HCT116 (cell line): Measurements from ENCODE around the gene FMN1. TPM values are rescaled to one million over a fixed set of nuclear protein-coding genes. Genes with fewer than 3 reads are reported as not detected.

Experiments used
- ATAC-seq: fragments of 200-7000 bp; cut with Tn5 transposase; 2 replicates; pipeline ENCODE4 v1.9.1; 2020; ENCODE audit warnings: mild to moderate bottlenecking, moderate library complexity
- BruUV-seq: library from RNA; stranded (reverse); fragments of 400-500 nt; replicated peaks from 2 replicates; lab custom pipeline; 2021; lab: Mats Ljungman, UMichigan
- CTCF ChIA-PET: fragments of 300-600 bp; sonication (Branson Sonifier 250); formaldehyde crosslinking; loops from one replicate; lab custom pipeline; 2021; ENCODE audit warnings: antibody characterized with exemption; lab: Charles Lee
- POLR2A ChIA-PET: fragments of 300-600, 350-600 bp; sonication (Branson Sonifier 250); formaldehyde crosslinking; loops from one replicate; lab custom pipeline; 2021; ENCODE audit warnings: antibody characterized with exemption; lab: Charles Lee
- RAD21 ChIA-PET, 2 experiments: fragments of 300-600 bp; sonication (Branson Sonifier 250); formaldehyde crosslinking; loops; one replicate each; lab custom pipeline; 2023; ENCODE audit warnings: low total read pairs in 2 of 2; ENCODE audit not compliant: uncharacterized antibody in 2 of 2, unreplicated experiment in 2 of 2, low non-redundant PET in 1 of 2; lab: Charles Lee
- DNase-seq: peaks from one replicate; pipeline ENCODE4 v3.0.0-alpha.2; 2010; ENCODE audit warnings: low read depth, low spot score
- H2AFZ ChIP-seq: fragments of 200-600 bp; shearing (Covaris generic), sonication (generic); 2 replicates; pipeline ENCODE4 v1.6.1; 2017; ENCODE audit warnings: low read depth, mixed run types, mixed read lengths, antibody characterized with exemption, low read length; ENCODE audit not compliant: poor library complexity, severe bottlenecking
- H3K27ac ChIP-seq: 2 replicates; pipeline ENCODE4 v1.5.1; 2012; ENCODE audit warnings: low read depth, low read length
- H3K27me3 ChIP-seq: fragments of 200-600 bp; sonication (generic); 2 replicates; pipeline ENCODE4 v1.6.1; 2016; ENCODE audit warnings: mixed run types, low read length, mixed read lengths; ENCODE audit not compliant: insufficient read depth
- H3K36me3 ChIP-seq, 2 experiments: fragments of 200-500 bp in 1 of 2; fragments of 200-600 bp in 1 of 2; sonication (Bioruptor generic) in 1 of 2; sonication (generic) in 1 of 2; 2 replicates each; pipeline versions ENCODE4 v1.5.1 to v1.6.1; 2014 to 2016; ENCODE audit warnings: low read length in 2 of 2, inconsistent platforms in 1 of 2, mixed read lengths in 1 of 2, mixed run types in 1 of 2; ENCODE audit not compliant: insufficient read depth in 2 of 2, control insufficient read depth in 1 of 2
- H3K4me1 ChIP-seq, 2 experiments: fragments of 200-600 bp in 1 of 2; sonication (generic) in 1 of 2; 2 replicates each; pipeline versions ENCODE4 v1.5.1 to v1.6.1; 2012 to 2017; ENCODE audit warnings: low read length in 2 of 2, inconsistent platforms in 1 of 2, mild to moderate bottlenecking in 1 of 2, mixed read lengths in 1 of 2, mixed run types in 1 of 2, moderate library complexity in 1 of 2; ENCODE audit not compliant: insufficient read depth in 2 of 2, control insufficient read depth in 1 of 2
- H3K4me2 ChIP-seq: fragments of 200-600 bp; sonication (generic); 2 replicates; pipeline ENCODE4 v1.6.1; 2017; ENCODE audit warnings: mixed run types, low read length, mixed read lengths
- H3K4me3 ChIP-seq, 2 experiments: fragments of 200-600 bp in 1 of 2; sonication (generic) in 1 of 2; replicated peaks in 1 of 2; 2 replicates each; pipeline ENCODE4 v1.5.1; 2011 to 2016; ENCODE audit warnings: low read length in 2 of 2, control low read depth in 1 of 2, low read depth in 1 of 2, mild to moderate bottlenecking in 1 of 2, mixed read lengths in 1 of 2, mixed run types in 1 of 2
- H3K79me2 ChIP-seq: fragments of 200-600 bp; sonication (generic); 2 replicates; pipeline ENCODE4 v1.6.1; 2017; ENCODE audit warnings: mild to moderate bottlenecking, mixed run types, low read length, moderate library complexity, mixed read lengths; ENCODE audit not compliant: insufficient read depth
- H3K9ac ChIP-seq: fragments of 200-600 bp; sonication (generic); 2 replicates; pipeline ENCODE4 v1.6.1; 2016; ENCODE audit warnings: low read length, mixed read lengths
- H3K9me2 ChIP-seq: fragments of 200-600 bp; sonication (generic), shearing (Covaris generic); 2 replicates; pipeline ENCODE4 v1.6.1; 2017; ENCODE audit warnings: mixed run types, mild to moderate bottlenecking, moderate library complexity; ENCODE audit not compliant: insufficient read depth
- H3K9me3 ChIP-seq, 2 experiments: fragments of 200-500 bp in 1 of 2; fragments of 200-600 bp in 1 of 2; sonication (Bioruptor generic) in 1 of 2; sonication (generic) in 1 of 2; 2 replicates each; pipeline ENCODE4 v1.6.1; 2014 to 2017; ENCODE audit warnings: low read length in 2 of 2, mixed read lengths in 2 of 2, inconsistent platforms in 1 of 2, low read depth in 1 of 2, mild to moderate bottlenecking in 1 of 2, mixed run types in 1 of 2, moderate library complexity in 1 of 2; ENCODE audit not compliant: control insufficient read depth in 1 of 2, insufficient read depth in 1 of 2
- H4K20me1 ChIP-seq: fragments of 200-600 bp; sonication (generic), shearing (Covaris generic); 2 replicates; pipeline ENCODE4 v1.6.1; 2017; ENCODE audit warnings: mixed run types, mild to moderate bottlenecking, moderate library complexity; ENCODE audit not compliant: insufficient read depth
- ATF3 ChIP-seq: IDR thresholded peaks from 2 replicates; pipeline ENCODE4 v1.6.1; 2012
- CTCF ChIP-seq, 3 experiments: fragments of 200-600 bp in 1 of 3; sonication (generic) in 1 of 3; IDR thresholded peaks in 2 of 3; conservative IDR thresholded peaks in 1 of 3; 2 replicates each; pipeline ENCODE4 v1.5.1; 2012 to 2017; ENCODE audit warnings: low read depth in 2 of 3, low read length in 2 of 3, antibody characterized with exemption in 1 of 3, borderline replicate concordance in 1 of 3, control low read depth in 1 of 3, mild to moderate bottlenecking in 1 of 3, mixed read lengths in 1 of 3, mixed run types in 1 of 3, moderate library complexity in 1 of 3; ENCODE audit not compliant: insufficient read depth in 1 of 3
- EGR1 ChIP-seq: IDR thresholded peaks from 2 replicates; pipeline ENCODE4 v1.6.1; 2012; ENCODE audit warnings: low read depth
- ELF1 ChIP-seq: IDR thresholded peaks from 2 replicates; pipeline ENCODE4 v1.6.1; 2012; ENCODE audit warnings: low read depth, borderline replicate concordance
- FOSL1 ChIP-seq: IDR thresholded peaks from 2 replicates; pipeline ENCODE4 v1.6.1; 2012; ENCODE audit warnings: low read depth
- POLR2A ChIP-seq: IDR thresholded peaks from 2 replicates; pipeline ENCODE4 v1.7.0; 2011; ENCODE audit warnings: borderline replicate concordance; ENCODE audit not compliant: insufficient read depth, insufficient read length; ENCODE audit errors: extremely low read depth
- RAD21 ChIP-seq: IDR thresholded peaks from 2 replicates; pipeline ENCODE4 v1.6.1; 2012; ENCODE audit warnings: low read depth, mild to moderate bottlenecking
- SP1 ChIP-seq: IDR thresholded peaks from 2 replicates; pipeline ENCODE4 v1.6.1; 2012; ENCODE audit warnings: low read depth
- SRF ChIP-seq: IDR thresholded peaks from 2 replicates; pipeline ENCODE4 v1.6.1; 2012; ENCODE audit warnings: low read depth
- ZNF274 ChIP-seq: fragments of 200-500 bp; sonication (Bioruptor generic); IDR thresholded peaks from 2 replicates; pipeline ENCODE4 v1.6.1; 2014; ENCODE audit warnings: mild to moderate bottlenecking, low read depth, low read length, inconsistent platforms
- intact Hi-C: fragments of 100-400 bp; cut with micrococcal nuclease; formaldehyde crosslinking; loops from 2 replicates; pipeline ENCODE4 v1.10.0; 2022
- total RNA-seq: library from RNA; stranded (reverse); gene quantifications from one replicate; pipeline ENCODE4 v1.2.1, GENCODE V29; 2021; ENCODE audit not compliant: unreplicated experiment
- TF ChIP-seq, protein P1 (sequence below): IDR thresholded peaks from 2 replicates; pipeline ENCODE4 v1.6.1; 2012; ENCODE audit warnings: low read depth
- TF ChIP-seq, protein P2 (sequence below): IDR thresholded peaks from 2 replicates; pipeline ENCODE4 v1.6.1; 2012

The FMN1 gene
- total RNA-seq, 1 experiment from 2014 or later = 0.39 TPM

GRCh38 chr15:32721596-32721995, 472.9 kb downstream of the FMN1 start:
- H3K9ac ChIP-seq = no peak overlapping the region
- no TSS peak for BruUV-seq
- ATAC-seq (no peak), DNase-seq (no peak)
- ChIA-PET POLR2A (no interaction called here), RAD21 (no interaction called here), CTCF (no interaction called here)
- intact Hi-C loops = no loop called here
- no peak overlapping the region for H2AFZ ChIP-seq
- H3K9me3 ChIP-seq = no peaks in the 10 kb centered on the region
- no peak overlapping the region for H3K4me2 ChIP-seq
- H3K4me1 ChIP-seq = no peaks in the 10 kb centered on the region
- H3K9me2 ChIP-seq = no peaks in the 10 kb centered on the region
- H3K36me3 ChIP-seq = no peaks in the 10 kb centered on the region
- H3K27me3 ChIP-seq = no peaks in the 10 kb centered on the region
- H3K79me2 ChIP-seq = no peaks in the 10 kb centered on the region
- no peaks in the 10 kb centered on the region for H4K20me1 ChIP-seq
- no peak overlapping the region for H3K4me3 ChIP-seq
- no peak overlapping the region for H3K27ac ChIP-seq
- TF ChIP-seq RAD21 (no peak), ATF3 (no peak), EGR1 (no peak)

- ChIA-PET POLR2A (no interaction called here), CTCF (no interaction called here), RAD21 (no interaction called here)
- ATAC-seq = no peak
- no peak for DNase-seq
- Histone ChIP-seq H2AFZ (no peak overlapping the region), H4K20me1 (no peaks in the 10 kb centered on the region), H3K79me2 (no peaks in the 10 kb centered on the region), H3K4me2 (no peak overlapping the region), H3K9me2 (no peaks in the 10 kb centered on the region), H3K27ac (no peak overlapping the region), H3K9ac (no peak overlapping the region), H3K4me1 (no peaks in the 10 kb centered on the region), H3K27me3 (no peaks in the 10 kb centered on the region), H3K4me3 (no peak overlapping the region), H3K36me3 (no peaks in the 10 kb centered on the region), H3K9me3 (no peaks in the 10 kb centered on the region)
- no TSS peak for BruUV-seq
- intact Hi-C loops = no loop called here
- no peak for TF ChIP-seq ELF1
- TF ChIP-seq CTCF (IDR thresholded peaks at IDR 0.05 in 2 of 3, conservative IDR thresholded peaks at IDR 0.05 in 1 of 3; ENCODE audit: borderline replicate concordance in 1 of 3, insufficient read depth in 1 of 3, low read depth in 2 of 3, low read length in 2 of 3) = no peak
- TF ChIP-seq, protein P1, sequence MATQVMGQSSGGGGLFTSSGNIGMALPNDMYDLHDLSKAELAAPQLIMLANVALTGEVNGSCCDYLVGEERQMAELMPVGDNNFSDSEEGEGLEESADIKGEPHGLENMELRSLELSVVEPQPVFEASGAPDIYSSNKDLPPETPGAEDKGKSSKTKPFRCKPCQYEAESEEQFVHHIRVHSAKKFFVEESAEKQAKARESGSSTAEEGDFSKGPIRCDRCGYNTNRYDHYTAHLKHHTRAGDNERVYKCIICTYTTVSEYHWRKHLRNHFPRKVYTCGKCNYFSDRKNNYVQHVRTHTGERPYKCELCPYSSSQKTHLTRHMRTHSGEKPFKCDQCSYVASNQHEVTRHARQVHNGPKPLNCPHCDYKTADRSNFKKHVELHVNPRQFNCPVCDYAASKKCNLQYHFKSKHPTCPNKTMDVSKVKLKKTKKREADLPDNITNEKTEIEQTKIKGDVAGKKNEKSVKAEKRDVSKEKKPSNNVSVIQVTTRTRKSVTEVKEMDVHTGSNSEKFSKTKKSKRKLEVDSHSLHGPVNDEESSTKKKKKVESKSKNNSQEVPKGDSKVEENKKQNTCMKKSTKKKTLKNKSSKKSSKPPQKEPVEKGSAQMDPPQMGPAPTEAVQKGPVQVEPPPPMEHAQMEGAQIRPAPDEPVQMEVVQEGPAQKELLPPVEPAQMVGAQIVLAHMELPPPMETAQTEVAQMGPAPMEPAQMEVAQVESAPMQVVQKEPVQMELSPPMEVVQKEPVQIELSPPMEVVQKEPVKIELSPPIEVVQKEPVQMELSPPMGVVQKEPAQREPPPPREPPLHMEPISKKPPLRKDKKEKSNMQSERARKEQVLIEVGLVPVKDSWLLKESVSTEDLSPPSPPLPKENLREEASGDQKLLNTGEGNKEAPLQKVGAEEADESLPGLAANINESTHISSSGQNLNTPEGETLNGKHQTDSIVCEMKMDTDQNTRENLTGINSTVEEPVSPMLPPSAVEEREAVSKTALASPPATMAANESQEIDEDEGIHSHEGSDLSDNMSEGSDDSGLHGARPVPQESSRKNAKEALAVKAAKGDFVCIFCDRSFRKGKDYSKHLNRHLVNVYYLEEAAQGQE = no peak
- no peak for TF ChIP-seq ZNF274
- TF ChIP-seq POLR2A = no peak
- no peak for TF ChIP-seq SRF
- TF ChIP-seq FOSL1 = no peak
- TF ChIP-seq, protein P2, sequence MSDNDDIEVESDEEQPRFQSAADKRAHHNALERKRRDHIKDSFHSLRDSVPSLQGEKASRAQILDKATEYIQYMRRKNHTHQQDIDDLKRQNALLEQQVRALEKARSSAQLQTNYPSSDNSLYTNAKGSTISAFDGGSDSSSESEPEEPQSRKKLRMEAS = no peak
- TF ChIP-seq SP1 = no peak
Measured at GRCh38 chr15:32718821-32719716, 475.4 kb downstream of the FMN1 start.
